Stimulated activated CD8-positive, alpha-beta memory T cell treated with anti-CD3 and anti-CD28 coated beads, Interleukin-4, amount 100 ng/mL, for 48 hours (primary cell): ENCODE data around the gene AP5Z1.

Experiments
- DNase-seq: peaks from one replicate; pipeline ENCODE4 v3.0.0-alpha.2; 2020

The AP5Z1 gene

DNA sequence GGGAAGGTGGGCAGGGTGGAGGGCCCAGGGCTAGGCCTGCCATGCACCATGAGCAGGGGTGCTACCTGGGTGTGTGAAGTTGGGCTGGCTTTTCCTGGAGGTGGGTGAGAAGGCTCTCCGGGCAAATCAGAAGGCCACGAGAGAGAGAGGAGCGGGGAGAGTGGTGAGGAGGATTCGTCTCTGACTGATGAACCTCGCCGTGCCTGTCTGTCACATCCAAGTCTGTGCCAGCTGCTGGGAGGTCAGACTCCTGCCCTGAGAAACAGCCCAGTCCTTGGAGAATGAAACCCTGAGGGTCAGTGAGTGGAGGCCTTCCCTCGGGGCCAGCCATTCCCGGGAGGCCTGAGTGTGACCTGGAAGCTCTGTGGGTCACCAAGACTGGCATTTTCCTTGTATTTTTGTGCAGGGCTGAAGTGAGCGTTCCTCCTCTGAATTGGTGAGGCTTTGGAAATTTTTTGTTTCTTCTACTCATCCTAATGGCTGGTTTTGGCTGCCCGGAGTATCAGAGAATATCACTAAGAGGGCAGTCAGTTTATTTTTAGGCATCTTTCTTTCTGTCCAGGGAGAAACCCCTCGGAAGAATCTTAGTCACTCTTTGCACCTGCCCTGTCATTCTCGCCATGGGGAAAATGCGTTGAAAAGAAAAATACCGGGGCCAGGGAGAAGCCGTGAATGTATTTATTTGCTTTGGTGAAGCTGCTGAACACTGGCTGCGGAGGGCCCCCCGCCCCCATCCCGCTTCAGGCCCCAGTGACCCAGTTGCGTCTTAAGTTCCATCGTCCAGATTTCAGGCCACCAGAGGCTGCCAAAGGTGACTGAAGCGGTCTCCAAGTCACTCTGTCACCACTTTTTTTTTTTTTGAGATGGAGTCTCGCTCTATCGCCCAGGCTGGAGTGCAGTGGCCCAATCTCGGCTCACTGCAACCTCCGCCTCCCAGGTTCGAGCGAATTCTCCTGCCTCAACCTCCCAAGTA, 6.5 kb upstream of the AP5Z1 start:
- no peak for DNase-seq

DNA sequence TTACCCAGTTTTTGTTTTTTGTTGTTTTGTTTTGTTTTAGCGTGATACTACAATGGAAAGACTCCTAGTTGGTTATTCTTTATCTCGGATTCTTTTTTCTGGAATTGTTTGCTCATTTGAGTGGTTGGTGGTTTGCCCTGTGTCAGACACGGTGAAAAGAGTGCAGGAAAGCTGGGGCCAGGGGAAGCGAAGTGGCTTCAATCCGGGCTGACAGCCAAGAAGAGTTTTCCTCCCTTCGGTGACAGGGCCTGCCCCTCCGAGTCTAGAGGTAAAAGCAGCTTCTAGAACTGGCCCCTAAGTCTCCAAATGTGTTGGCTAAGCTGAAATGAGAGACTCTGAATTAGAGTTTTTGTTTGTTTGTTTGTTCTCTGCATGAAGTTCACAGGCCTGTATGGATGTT, 5.7 kb upstream of the AP5Z1 start:
- no peak for DNase-seq

DNA sequence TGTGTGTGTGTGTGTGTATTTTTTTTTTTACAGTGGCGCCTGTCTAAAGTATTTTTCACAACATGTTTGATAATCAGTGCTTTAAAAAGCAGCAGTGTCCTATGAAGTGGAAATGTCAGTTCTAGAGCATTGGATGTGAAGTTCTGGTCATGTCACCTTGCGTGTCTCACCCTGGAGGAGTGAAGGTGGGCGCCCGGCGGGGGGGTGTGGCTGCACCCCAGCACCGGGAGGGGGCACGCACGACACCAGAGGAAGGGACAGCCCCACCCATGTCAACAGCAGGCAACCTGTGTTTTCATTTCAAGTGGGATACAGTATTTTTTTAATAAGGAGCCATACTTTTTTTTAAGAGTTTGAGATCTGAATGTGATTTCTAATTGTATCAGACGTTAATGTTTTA, 4.5 kb upstream of the AP5Z1 start:
- no peak for DNase-seq

- DNase-seq = no peak
Measured at GRCh38 chr7:4771737-4772136, 3.7 kb upstream of the AP5Z1 start.

DNA sequence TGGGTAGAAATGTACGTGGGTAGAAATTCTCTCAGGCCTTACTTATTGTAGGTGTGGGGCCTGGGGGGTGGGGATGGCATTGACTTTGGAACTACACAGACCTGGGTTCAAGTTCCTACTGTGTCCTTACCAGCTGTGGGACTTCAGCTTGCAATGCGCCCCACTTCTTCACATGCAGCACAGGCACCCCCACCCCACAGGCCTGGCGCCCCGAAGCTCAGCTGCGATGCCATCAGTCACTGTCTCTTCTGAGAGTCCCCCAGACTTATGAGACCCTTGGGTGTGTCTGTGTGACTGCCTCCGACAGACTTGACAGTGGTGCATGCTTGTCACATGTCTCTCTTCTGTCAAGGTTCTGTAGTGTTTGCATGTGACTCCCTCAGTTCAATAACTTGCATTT, 3.1 kb upstream of the AP5Z1 start:
- DNase-seq = no peak

GRCh38 chr7:4774007-4774406, 1.4 kb upstream of the AP5Z1 start:
- no peak for DNase-seq

DNA sequence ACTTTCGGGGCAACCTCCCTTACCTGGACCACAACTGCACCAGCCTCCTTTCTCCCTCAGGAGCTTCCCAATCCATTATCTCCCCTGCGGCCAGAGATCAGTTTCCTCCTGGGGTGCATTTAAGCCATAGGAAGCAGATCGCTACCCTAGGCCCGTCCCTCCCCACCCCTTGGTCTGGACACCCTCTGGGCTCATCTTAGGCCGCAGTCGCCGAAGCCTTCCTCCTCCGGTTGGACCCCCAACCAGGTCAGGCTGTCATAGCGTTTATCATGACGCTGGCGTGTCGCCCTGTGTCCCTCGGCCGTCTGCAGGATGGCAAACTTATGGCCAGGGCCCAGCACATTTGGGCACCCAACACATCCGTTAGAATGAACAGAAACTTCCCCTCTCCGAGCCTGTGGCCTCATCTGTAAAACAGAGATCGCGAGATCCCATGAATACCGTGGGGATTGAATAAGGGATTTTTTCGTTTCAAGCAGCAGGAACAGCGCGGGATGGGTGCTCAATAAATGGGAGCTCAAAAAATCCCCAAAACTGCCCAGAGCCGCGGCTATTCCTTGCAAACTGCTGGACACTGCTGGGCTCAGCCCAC, 669 bp upstream of the AP5Z1 start:
- DNase-seq = peak; percentile 44

- no peak for DNase-seq
Measured at GRCh38 chr7:4775848-4776623, 613 bp downstream of the AP5Z1 start.

- DNase-seq = no peak
Measured at GRCh38 chr7:4779118-4779517, 3.7 kb downstream of the AP5Z1 start.

- DNase-seq = no peak
Measured at GRCh38 chr7:4781366-4782069, 6.1 kb downstream of the AP5Z1 start.

GRCh38 chr7:4782333-4783291, 7.2 kb downstream of the AP5Z1 start:
- no peak for DNase-seq

DNA sequence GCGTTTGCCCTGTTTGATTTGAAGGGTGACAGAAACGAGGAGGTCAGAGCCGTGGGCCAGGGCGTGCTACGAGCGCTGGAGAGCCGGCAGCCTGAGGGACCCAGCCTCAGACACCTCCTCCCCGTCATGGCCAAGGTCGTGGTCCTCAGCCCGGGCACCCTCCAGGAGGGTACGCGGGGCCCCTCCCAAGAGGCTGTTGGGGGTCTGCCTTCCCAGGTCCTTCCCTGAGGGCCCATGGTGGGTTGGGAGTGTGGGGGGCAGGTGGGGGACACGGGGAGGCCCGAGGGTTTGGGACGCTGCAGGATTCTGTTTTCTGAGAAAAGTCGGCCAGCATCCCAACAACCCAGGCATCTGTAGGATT, 7.8 kb downstream of the AP5Z1 start:
- no peak for DNase-seq

DNA sequence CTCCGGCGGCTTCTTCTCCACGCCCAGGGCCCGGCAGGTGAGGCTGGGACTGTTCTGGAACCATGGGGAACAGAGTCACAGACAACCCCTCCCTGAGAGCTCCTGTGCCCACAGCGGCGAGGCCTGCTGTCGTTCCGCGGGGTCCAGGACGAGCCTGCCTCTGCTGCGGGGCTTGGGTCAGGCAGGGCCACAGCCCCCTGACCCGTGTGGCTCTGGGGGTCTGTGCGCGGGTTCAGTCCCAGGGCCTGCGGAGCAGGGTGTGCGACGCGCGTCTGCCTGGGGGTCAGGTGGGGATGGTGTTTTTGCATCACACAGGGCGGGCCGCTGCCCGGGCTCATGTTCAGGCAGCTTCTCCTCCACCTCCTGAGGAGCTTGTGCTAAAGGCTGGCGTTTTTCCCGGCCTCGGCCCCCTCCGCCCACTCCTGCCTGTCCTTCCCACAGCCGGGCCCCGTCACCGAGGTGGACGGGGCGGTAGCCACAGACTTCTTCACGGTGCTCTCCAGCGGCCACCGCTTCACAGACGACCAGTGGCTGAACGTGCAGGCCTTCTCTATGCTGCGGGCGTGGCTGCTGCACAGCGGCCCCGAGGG, 8.4 kb downstream of the AP5Z1 start:
- DNase-seq = no peak

GRCh38 chr7:4784799-4785198, 9.4 kb downstream of the AP5Z1 start:
- DNase-seq = no peak

GRCh38 chr7:4785371-4785770, 9.9 kb downstream of the AP5Z1 start:
- no peak for DNase-seq

DNA sequence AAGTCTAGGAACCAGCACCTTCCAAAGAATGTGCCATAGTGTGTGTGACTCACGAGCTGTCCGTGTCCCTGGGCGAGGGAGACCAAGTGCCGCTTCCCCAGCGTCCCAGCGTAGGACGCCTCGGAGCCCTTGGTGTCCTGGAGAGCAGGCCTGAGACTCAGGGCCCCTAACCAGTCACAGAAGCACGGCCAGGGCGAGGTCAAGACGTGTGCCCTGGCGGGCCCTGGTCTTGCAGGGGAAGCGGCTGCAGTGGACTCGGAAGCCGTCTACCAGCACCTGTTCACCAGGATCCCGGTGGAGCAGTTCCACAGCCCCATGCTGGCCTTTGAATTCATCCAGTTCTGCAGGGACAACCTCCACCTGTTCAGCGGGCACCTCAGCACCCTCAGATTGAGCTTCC, 10.6 kb downstream of the AP5Z1 start:
- DNase-seq = no peak

- DNase-seq = no peak
Measured at GRCh38 chr7:4787541-4787940, 12.1 kb downstream of the AP5Z1 start.

- DNase-seq = no peak
Measured at GRCh38 chr7:4787947-4788626, 12.7 kb downstream of the AP5Z1 start.

DNA sequence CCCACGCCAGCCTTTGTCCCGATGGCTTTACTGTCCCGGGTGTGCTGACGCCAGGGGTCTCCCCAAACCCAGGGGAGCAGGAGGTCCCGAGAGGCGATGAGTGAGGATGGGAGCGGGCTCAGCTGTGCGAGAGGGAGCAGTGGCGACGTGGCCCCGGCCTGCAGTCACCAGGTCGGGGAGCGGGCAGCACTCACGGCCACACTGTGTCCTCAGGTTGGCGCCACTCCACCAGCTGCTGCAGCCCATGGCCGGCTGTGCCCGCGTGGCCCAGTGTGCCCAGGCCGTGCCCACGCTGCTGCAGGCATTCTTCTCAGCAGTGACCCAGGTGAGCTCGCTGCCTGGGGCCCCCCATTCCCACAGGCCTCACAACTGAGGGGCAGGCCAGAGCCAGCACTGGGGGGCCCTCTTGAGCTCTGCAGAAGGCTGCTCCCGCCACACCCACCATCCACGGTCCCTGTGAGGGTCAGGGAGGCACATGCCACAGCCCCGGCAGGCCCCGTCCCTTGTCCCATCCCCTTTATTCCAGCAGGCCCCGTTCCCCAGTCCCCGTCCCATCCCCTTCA, 13.3 kb downstream of the AP5Z1 start:
- no peak for DNase-seq
